Measurements from ENCODE around the gene ARPC4.

The ARPC4 gene

DNA sequence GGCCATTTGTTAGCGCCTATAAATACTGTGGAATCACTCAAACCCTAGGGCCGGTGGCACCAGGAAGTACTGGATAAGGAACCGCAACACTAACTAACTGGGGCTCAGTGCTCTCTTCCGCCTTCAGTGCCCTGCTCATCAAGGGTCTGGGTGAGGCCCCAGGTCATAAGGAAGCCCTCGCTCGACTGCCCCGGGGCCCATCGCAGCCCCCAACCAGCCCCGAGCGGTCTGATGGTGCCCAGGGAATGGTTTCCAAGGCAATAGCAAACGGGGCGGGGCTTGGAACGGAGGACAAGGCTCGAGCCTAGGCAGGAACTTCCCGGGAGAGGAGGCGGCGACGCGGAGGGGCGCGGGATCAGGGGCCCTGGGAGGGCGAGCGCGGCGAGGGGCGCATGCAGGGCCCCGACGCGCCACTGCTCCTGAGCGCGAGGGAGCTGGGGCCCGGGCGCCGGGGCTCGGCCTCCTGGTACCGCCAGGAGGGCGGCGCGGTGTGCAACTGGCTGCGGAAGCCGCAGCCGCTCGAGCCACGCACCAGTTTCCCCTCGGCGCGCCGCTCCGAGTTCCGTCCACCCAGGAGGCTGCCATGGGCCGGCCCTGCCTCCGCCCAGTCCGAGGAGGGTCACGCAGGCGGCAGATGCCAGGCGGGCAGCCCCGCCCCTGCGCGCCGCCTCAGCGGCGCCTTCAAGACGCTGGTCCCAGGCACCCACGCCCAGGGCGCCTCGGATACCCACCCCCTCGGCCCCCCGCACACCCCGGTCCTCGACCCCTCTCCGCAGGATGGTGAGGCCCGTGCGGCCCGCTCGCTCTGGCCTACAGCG is 16.9 kb downstream of the ARPC4 start, which contains the start of gene TTLL3:
Gene TTLL3 (plus strand): TSS at position 648 of the 818 bp plus-strand sequence. CDS start 400 bp downstream, outside the sequence.
- H3K79me2 ChIP-seq (ENCODE audit: low read length): no peaks in the 10 kb centered on the region
- DNase-seq: peak; percentile 21
- peak within 1 kb of the TSS; percentile 53 for H3K4me3 ChIP-seq (ENCODE audit: low read length)
- no peaks in the 10 kb centered on the region for H4K20me1 ChIP-seq (ENCODE audit: insufficient read depth, low read length)
- no peak within 1 kb of the TSS for H3K27ac ChIP-seq (ENCODE audit: low read length)
- H3K9me3 ChIP-seq (replicated peaks; ENCODE audit: insufficient read depth, low read length): no peaks in the 10 kb centered on the region
- H3K36me3 ChIP-seq (replicated peaks; ENCODE audit: insufficient read depth, low read length): 0 out of 2 replicates have a peak, but pooled peaks cover 3% of the 10 kb centered on the region
- peak within 1 kb of the TSS; percentile 52; the same call in 1 of the 2 replicates for H3K9ac ChIP-seq (ENCODE audit: low read length)
- peak within 1 kb of the TSS; percentile 62 for H3K4me2 ChIP-seq (ENCODE audit: low read depth, low read length)
- no peaks in the 10 kb centered on the region for H3K9me2 ChIP-seq (replicated peaks; ENCODE audit: insufficient read depth, low read length)
- no peaks in the 10 kb centered on the region for H3K4me1 ChIP-seq (ENCODE audit: low read length)
- H3F3A ChIP-seq (ENCODE audit: insufficient read depth, low read length): peaks cover 11% of the 10 kb centered on the region; the same call in 1 of the 2 replicates
- no peaks in the 10 kb centered on the region for H3K27me3 ChIP-seq (replicated peaks; ENCODE audit: insufficient read depth, low read length)
- H2AFZ ChIP-seq (ENCODE audit: low read length): peak within 1 kb of the TSS; percentile 66
- TF ChIP-seq EZH2 (optimal IDR thresholded peaks at IDR 0.05; ENCODE audit: low read depth, low read length) (no peak), EZH2phosphoT487 (IDR thresholded peaks at IDR 0.05; ENCODE audit: low read length) (no peak)
- TF ChIP-seq, protein P1, sequence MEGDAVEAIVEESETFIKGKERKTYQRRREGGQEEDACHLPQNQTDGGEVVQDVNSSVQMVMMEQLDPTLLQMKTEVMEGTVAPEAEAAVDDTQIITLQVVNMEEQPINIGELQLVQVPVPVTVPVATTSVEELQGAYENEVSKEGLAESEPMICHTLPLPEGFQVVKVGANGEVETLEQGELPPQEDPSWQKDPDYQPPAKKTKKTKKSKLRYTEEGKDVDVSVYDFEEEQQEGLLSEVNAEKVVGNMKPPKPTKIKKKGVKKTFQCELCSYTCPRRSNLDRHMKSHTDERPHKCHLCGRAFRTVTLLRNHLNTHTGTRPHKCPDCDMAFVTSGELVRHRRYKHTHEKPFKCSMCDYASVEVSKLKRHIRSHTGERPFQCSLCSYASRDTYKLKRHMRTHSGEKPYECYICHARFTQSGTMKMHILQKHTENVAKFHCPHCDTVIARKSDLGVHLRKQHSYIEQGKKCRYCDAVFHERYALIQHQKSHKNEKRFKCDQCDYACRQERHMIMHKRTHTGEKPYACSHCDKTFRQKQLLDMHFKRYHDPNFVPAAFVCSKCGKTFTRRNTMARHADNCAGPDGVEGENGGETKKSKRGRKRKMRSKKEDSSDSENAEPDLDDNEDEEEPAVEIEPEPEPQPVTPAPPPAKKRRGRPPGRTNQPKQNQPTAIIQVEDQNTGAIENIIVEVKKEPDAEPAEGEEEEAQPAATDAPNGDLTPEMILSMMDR (IDR thresholded peaks at IDR 0.05; ENCODE audit: low read length): no peak

DNA sequence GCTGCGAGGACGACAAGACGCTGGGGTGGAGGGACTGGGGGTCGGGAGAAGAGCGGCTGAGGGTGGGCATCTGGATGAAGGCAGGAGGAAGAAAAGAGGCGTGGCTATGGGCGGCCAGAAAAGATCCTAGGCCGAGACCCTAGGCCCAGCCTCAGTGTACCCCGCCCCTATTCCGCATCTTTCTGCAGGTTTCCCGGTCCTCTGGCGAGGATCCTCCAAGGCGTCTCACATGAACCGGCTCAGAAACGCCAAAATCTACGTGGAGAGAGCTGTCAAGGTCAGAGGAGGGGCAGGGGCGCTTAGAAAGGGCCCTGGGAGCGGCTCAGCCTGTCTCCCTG is 17.5 kb downstream of the ARPC4 start:
- Histone ChIP-seq H2AFZ (ENCODE audit: low read length) (peak overlapping the region; percentile 66), H4K20me1 (ENCODE audit: insufficient read depth, low read length) (no peaks in the 10 kb centered on the region), H3K9me3 (replicated peaks; ENCODE audit: insufficient read depth, low read length) (no peaks in the 10 kb centered on the region), H3K36me3 (replicated peaks; ENCODE audit: insufficient read depth, low read length) (no peaks in the 10 kb centered on the region), H3K27ac (ENCODE audit: low read length) (no peak overlapping the region), H3K4me2 (ENCODE audit: low read depth, low read length) (peak overlapping the region; percentile 62), H3K4me3 (ENCODE audit: low read length) (peak overlapping the region; percentile 53), H3K9me2 (replicated peaks; ENCODE audit: insufficient read depth, low read length) (no peaks in the 10 kb centered on the region), H3K9ac (ENCODE audit: low read length) (peak overlapping the region; percentile 52; the same call in 1 of the 2 replicates), H3K4me1 (ENCODE audit: low read length) (no peaks in the 10 kb centered on the region), H3K79me2 (ENCODE audit: low read length) (no peaks in the 10 kb centered on the region), H3F3A (ENCODE audit: insufficient read depth, low read length) (peaks cover 11% of the 10 kb centered on the region; the same call in 1 of the 2 replicates), H3K27me3 (replicated peaks; ENCODE audit: insufficient read depth, low read length) (no peaks in the 10 kb centered on the region)
- DNase-seq: no peak
- no peak for TF ChIP-seq EZH2phosphoT487 (IDR thresholded peaks at IDR 0.05; ENCODE audit: low read length)
- TF ChIP-seq, protein P1 (IDR thresholded peaks at IDR 0.05; ENCODE audit: low read length): no peak
- TF ChIP-seq EZH2 (optimal IDR thresholded peaks at IDR 0.05; ENCODE audit: low read depth, low read length): no peak

DNA sequence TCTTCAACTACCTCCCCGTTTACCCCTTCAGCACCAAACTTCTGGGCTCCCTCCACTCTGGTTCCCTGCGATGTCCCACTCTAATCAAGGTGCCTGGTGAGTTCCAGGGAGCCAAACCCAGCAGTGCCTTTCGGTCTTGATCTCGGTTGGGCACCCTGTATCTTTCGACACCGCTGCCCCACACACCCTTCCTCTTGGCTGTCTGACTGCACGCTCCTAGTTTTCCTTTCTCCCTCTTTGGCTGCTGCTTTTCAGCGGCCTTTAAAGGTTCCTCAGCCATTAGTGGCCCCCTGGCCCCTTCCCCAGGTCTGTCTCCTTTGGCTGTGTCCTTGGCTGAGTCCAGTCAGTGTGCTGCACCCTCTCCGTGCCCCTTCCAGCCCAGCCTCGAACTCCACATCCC is 18.0 kb downstream of the ARPC4 start:
- H3K9me2 ChIP-seq (replicated peaks; ENCODE audit: insufficient read depth, low read length): no peaks in the 10 kb centered on the region
- no peaks in the 10 kb centered on the region for H4K20me1 ChIP-seq (ENCODE audit: insufficient read depth, low read length)
- H3K4me1 ChIP-seq (ENCODE audit: low read length): no peaks in the 10 kb centered on the region
- H3K36me3 ChIP-seq (replicated peaks; ENCODE audit: insufficient read depth, low read length): no peaks in the 10 kb centered on the region
- H3K4me2 ChIP-seq (ENCODE audit: low read depth, low read length): no peak overlapping the region
- no peak overlapping the region for H3K4me3 ChIP-seq (ENCODE audit: low read length)
- DNase-seq: no peak
- H3K9me3 ChIP-seq (replicated peaks; ENCODE audit: insufficient read depth, low read length): no peaks in the 10 kb centered on the region
- TF ChIP-seq EZH2 (optimal IDR thresholded peaks at IDR 0.05; ENCODE audit: low read depth, low read length): no peak
- no peak for TF ChIP-seq EZH2phosphoT487 (IDR thresholded peaks at IDR 0.05; ENCODE audit: low read length)
- TF ChIP-seq, protein P1 (IDR thresholded peaks at IDR 0.05; ENCODE audit: low read length): no peak
- H3K27me3 ChIP-seq (replicated peaks; ENCODE audit: insufficient read depth, low read length): no peaks in the 10 kb centered on the region
- no peaks in the 10 kb centered on the region for H3K79me2 ChIP-seq (ENCODE audit: low read length)
- H3F3A ChIP-seq (ENCODE audit: insufficient read depth, low read length): peaks cover 11% of the 10 kb centered on the region; the same call in 1 of the 2 replicates
- no peak overlapping the region for H3K9ac ChIP-seq (ENCODE audit: low read length)
- H3K27ac ChIP-seq (ENCODE audit: low read length): no peak overlapping the region
- H2AFZ ChIP-seq (ENCODE audit: low read length): no peak overlapping the region

Measured in MM.1S (cell line).